Activated gamma-delta T cell treated with Interleukin-2 at 50 U/mL for 16 hours (primary cell): ENCODE data around the gene WDR3.

ENCODE experiments used
- DNase-seq: peaks from one replicate; pipeline ENCODE4 v3.0.0-alpha.2; 2020

WDR3 gene

GRCh38 chr1:117959364-117959763 lies 29.8 kb downstream of the WDR3 start:
- no peak for DNase-seq

DNA sequence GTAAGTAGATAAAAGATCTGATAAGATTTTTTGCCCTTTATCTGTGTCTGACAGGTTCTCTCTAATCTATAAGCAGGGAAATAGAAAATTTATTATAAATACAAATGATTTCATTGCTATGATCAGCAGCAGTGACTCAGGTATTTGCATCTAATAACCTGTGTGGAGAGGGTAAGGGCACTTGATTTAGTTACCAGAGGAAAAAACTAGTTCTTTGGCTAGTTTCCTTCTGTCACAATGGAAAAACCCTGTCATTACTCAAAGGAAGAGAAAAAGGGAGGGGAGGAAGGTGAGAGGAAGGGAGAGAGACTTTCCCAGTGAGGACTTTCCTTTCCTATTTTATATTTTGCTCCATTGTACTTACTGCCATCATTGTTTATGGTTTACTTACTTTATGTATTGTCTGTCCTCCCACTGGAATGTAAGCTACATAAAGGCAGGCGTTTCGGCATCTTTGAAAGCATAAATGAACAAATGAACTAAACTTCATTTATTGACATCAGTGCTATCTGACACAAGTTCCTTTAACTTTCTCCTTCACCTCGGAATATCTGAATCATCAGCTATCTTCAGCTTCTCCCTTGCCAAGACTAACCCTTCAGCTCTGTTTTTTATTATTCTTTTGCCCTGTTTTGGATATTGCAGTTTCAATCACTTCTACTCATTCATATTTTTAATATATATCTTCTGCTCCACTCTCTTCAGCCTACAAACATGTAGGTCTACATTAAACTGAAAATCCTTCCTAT lies 34.9 kb downstream of the WDR3 start:
- no peak for DNase-seq

DNA sequence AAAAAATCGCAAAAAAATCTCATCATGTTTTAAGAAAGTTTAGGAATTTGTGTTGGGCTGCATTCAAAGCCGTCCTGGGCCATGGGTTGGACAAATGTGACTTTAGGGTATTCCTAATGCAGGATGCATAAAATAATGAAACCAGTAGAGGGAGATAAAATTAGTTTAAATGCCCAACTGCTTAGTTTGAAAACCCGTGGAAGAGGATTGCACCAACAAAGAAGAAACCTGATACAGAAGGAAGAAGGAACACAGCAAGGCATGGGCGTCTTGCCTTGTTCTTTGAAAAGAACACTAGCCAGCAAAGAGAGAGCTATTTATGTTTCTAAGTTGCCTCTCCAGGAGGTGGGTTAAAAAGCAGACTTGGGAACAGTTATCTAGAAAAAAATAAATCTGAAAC lies 37.9 kb downstream of the WDR3 start:
- DNase-seq, result no peak

- DNase-seq, result no peak
Observed at GRCh38 chr1:117967881-117968280, 38.3 kb downstream of the WDR3 start.

DNA sequence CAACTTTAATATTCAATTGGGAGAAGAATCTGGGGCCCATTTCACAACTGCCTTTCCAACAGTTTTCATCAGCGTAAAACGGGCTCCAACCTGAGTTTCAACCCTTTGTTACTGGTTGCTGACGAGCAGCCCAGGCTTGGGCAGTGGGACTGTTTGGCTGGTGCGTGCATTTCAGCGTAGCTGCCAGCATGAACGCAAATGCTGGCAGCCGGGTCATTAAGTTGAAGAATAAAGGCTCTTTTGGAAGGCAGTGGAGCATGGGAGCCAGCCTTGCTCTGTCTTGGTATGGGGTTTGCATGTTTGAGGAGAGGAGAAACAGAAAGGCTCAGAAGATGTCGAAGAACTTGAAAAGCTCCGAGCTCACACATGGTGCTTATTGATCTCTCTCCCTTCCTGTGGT lies 40.7 kb downstream of the WDR3 start:
- no peak for DNase-seq

- DNase-seq, result no peak
Observed at GRCh38 chr1:117971777-117972176, 42.2 kb downstream of the WDR3 start.

DNA sequence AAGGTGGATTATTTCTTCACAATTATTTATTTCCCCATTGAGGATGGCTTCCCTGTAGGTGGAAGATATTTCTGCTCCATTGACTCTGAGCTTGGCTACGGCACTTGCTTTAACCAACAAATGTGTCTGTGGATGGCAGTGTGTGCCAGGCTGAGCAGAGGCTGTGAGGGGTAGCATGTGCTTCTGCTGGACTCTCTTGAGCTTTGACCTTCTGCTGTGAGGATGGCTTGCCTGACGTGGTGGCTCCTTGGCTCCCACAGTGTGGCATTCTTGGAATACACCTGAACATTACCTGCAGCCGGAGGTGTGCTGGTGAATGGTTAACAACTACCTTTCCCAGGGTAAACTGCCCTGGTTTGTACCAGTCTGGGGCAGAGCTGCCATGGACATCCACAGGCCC lies 46.8 kb downstream of the WDR3 start:
- DNase-seq, result no peak

- no peak for DNase-seq
Observed at GRCh38 chr1:117981455-117982192, 52.1 kb downstream of the WDR3 start.

GRCh38 chr1:117985239-117985638 lies 55.7 kb downstream of the WDR3 start:
- no peak for DNase-seq

- DNase-seq, result no peak
Observed at GRCh38 chr1:117985973-117986372, 56.4 kb downstream of the WDR3 start.

DNA sequence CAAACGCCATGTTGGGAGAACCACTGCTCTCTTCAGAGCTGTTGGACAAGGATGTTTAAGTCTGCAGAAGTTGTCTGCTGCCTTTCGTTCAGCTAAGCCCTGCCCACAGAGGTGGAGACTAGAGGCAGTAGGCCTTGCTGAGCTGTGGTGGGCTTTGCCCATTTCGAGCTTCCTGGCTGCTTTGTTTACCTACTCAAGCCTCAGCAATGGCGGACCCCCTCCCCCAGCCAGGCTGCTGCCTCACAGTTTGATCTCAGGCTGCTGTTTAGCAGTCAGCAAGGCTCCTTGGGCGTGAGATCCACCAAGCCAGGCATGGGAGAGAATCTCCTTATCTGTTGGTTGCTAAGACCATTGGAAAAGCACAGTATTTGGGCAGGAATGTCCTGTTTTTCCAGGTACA lies 74.8 kb downstream of the WDR3 start:
- no peak for DNase-seq

DNA sequence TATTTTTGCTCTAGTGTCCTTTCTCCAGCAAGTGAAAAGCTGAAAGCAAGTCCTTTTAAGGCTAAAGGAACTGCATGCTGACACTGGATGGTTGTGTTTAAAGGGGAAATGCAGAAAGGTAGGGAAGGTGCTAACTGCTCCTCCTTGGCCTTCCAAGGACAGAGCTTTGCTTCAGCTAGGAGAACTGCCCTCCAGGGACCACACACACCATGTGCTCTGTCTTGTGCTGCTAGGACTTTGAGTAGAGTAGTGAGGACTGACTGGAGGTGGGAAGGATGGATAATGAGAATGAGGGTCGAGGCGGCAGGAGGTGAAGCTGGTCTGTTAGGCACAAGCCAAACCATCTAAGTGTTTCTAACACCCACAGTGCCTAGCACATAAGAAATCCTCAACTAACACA lies 77.9 kb downstream of the WDR3 start:
- no peak for DNase-seq

GRCh38 chr1:118008011-118008410 lies 78.5 kb downstream of the WDR3 start:
- no peak for DNase-seq

DNA sequence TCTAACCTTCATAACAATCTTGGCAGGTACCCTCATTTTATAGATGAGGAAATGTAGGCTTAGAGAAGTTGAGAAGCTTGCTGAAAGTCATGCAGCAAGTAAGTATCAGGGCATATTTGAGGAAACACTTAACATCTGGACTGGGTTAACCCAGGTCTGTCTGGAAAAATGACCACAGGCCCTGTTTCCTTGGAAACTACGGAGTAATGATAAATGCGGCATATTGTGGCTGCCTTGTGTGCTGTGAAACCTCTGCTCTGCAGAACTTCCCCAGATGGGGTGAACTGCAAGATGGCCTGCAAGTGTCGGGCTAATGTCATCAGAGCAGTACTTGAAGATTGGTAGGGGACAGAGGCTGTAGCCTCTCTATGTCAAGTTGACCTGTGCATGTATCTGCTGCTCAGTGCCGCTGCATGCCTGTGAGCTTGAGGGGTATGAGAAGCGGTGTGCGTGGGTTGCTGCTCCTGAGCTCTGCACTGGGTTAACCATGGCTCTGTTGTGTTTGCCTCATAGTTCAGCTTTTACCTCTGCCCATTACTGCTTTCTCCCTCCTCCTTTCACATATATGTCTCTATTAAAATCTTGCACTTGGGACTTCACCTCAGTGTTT lies 83.1 kb downstream of the WDR3 start:
- DNase-seq, result no peak

DNA sequence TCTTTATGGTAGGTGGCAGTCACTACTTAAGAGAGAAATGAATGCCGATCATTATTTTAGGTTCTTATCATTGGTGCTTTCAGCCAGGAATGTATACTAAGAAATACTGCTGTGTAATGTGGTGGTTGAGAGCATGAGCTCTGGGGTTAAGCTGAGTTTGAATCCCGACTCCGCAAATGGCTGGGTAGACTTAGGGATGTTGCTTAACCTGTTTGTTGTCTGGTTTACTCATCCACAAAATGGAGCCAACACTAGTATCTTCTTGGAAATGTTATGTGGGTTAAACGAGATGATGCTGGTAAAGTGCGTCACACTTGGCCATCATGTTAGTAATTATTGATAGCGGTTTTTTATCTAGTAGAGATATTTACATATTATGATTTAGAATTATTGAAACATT lies 83.8 kb downstream of the WDR3 start:
- DNase-seq, result no peak

DNA sequence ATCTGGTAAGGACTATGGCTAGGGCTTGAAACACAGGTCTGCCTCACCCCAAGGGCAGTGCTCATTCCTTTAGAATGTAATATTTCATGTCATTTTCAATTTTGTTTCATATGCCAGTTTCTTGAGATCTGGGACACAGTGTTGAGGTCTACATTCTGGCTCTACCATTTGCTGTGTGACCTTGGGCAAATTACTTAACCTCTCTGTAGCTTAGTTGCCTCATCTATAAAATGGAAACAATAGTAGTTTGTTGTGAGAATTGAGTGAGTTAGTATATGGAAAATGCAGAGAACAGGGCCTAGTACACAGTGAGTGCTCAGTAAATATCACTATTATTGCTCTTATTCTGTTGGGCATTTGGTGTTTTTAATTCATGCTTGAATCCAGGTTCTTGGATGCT lies 84.4 kb downstream of the WDR3 start:
- no peak for DNase-seq
